IgD-negative memory B cell (primary cell): ENCODE results near the gene NME4. TPM values are rescaled to one million over a fixed set of nuclear protein-coding genes. Genes with fewer than 3 reads are reported as not detected.
"Not testable (repeated sequence)": the region's sequence is repeated elsewhere in the genome, so short reads cannot be mapped to it uniquely, and the experiment has no call there.

Experiments
- H3K27ac Mint-ChIP-seq, 3 donors: one replicate each; pipeline ENCODE4 v1.8.0; 2020 to 2022; ENCODE audit warnings: mild to moderate bottlenecking in 3 of 3, mixed read lengths in 3 of 3, moderate library complexity in 1 of 3
- H3K27me3 Mint-ChIP-seq: one replicate; pipeline ENCODE4 v1.8.0; 2021; ENCODE audit warnings: mixed read lengths
- H3K36me3 Mint-ChIP-seq: one replicate; pipeline ENCODE4 v1.8.0; 2020; ENCODE audit warnings: mild to moderate bottlenecking, mixed read lengths
- H3K4me1 Mint-ChIP-seq, 3 donors: one replicate each; pipeline ENCODE4 v1.8.0; 2020 to 2022; ENCODE audit warnings: mixed read lengths in 3 of 3, mild to moderate bottlenecking in 1 of 3
- H3K4me3 Mint-ChIP-seq, 4 donors: one replicate each; pipeline ENCODE4 v1.8.0; 2020 to 2022; ENCODE audit warnings: mild to moderate bottlenecking in 4 of 4, mixed read lengths in 4 of 4, moderate library complexity in 3 of 4
- H3K9me3 Mint-ChIP-seq, 3 donors: one replicate each; pipeline ENCODE4 v1.8.0; 2020 to 2021; ENCODE audit warnings: mixed read lengths in 3 of 3, mild to moderate bottlenecking in 1 of 3
- polyA plus RNA-seq: library from polyadenylated mRNA; unstranded; fragments of 300-500 nt; fragmentation: Illumina TruSeq; gene quantifications from one replicate; pipeline ENCODE4 v1.2.3, GENCODE V29; 2021

Gene NME4
- 106 TPM for polyA plus RNA-seq

- Mint-ChIP-seq H3K4me3 (peak within 1 kb of the TSS; percentile 83 to 97 (median 94)), H3K36me3 (peaks cover 2% of the 10 kb centered on the region), H3K27me3 (no peaks in the 10 kb centered on the region), H3K4me1 (peaks cover 12 to 21% (median 18%) of the 10 kb centered on the region in 3 donors), H3K27ac (peak within 1 kb of the TSS; percentile 88 to 99 (median 95)), H3K9me3 (no peaks in the 10 kb centered on the region)
Observed at GRCh38 chr16:397135-397661, at the start of gene NME4. NME4 (plus strand) TSS chr16:397199; CDS start chr16:397223, 24 bp downstream.

- peak overlapping the region in 1 of 4 donors; percentile 40 for H3K4me3 Mint-ChIP-seq
- peaks cover 7% of the 10 kb centered on the region for H3K36me3 Mint-ChIP-seq
- H3K9me3 Mint-ChIP-seq, result no peaks in the 10 kb centered on the region
- peak overlapping the region in 2 of 3 donors; percentile 3 to 40 for H3K27ac Mint-ChIP-seq
- peaks cover 27 to 38% (median 27%) of the 10 kb centered on the region in 3 donors for H3K4me1 Mint-ChIP-seq
- H3K27me3 Mint-ChIP-seq, result no peaks in the 10 kb centered on the region
Observed at GRCh38 chr16:347203-347602, 49.8 kb upstream of the NME4 start.

- H3K36me3 Mint-ChIP-seq, H3K9me3 Mint-ChIP-seq, H3K27me3 Mint-ChIP-seq, H3K27ac Mint-ChIP-seq, H3K4me3 Mint-ChIP-seq: not testable (repeated sequence)
- H3K4me1 Mint-ChIP-seq, result peaks cover 25 to 34% (median 27%) of the 10 kb centered on the region in 3 donors
Observed at GRCh38 chr16:348495-348894, 48.5 kb upstream of the NME4 start.

- Mint-ChIP-seq H3K27ac (no peak overlapping the region), H3K4me1 (peaks cover 27 to 34% (median 27%) of the 10 kb centered on the region in 3 donors), H3K9me3 (no peaks in the 10 kb centered on the region), H3K36me3 (peaks cover 4% of the 10 kb centered on the region), H3K4me3 (peak overlapping the region in 2 of 4 donors; percentile 43 to 96), H3K27me3 (no peaks in the 10 kb centered on the region)
Observed at GRCh38 chr16:349211-349610, 47.8 kb upstream of the NME4 start.

GRCh38 chr16:350203-350602 lies 46.8 kb upstream of the NME4 start:
- H3K27ac Mint-ChIP-seq, result peak overlapping the region in 1 of 3 donors; percentile 52
- peaks cover 22 to 33% (median 23%) of the 10 kb centered on the region in 3 donors for H3K4me1 Mint-ChIP-seq
- peak overlapping the region in 3 of 4 donors; percentile 6 to 96 (median 18) for H3K4me3 Mint-ChIP-seq
- peaks cover 2% of the 10 kb centered on the region for H3K36me3 Mint-ChIP-seq
- no peaks in the 10 kb centered on the region for H3K27me3 Mint-ChIP-seq
- H3K9me3 Mint-ChIP-seq, result no peaks in the 10 kb centered on the region

- Mint-ChIP-seq H3K4me1 (peaks cover 18 to 29% (median 23%) of the 10 kb centered on the region in 3 donors), H3K27ac (peak overlapping the region; percentile 50 to 90 (median 59)), H3K36me3 (peaks cover 1% of the 10 kb centered on the region), H3K27me3 (peaks cover 2% of the 10 kb centered on the region), H3K9me3 (no peaks in the 10 kb centered on the region), H3K4me3 (peak overlapping the region; percentile 83 to 96 (median 93))
Observed at GRCh38 chr16:351804-352520, 45.0 kb upstream of the NME4 start.

- H3K9me3 Mint-ChIP-seq, result no peaks in the 10 kb centered on the region
- peaks cover 14 to 21% (median 17%) of the 10 kb centered on the region in 3 donors for H3K4me1 Mint-ChIP-seq
- H3K27ac Mint-ChIP-seq, result peak within 1 kb of the TSS; percentile 73 to 90 (median 83)
- peaks cover 2% of the 10 kb centered on the region for H3K27me3 Mint-ChIP-seq
- peak within 1 kb of the TSS; percentile 83 to 96 (median 93) for H3K4me3 Mint-ChIP-seq
- H3K36me3 Mint-ChIP-seq, result no peaks in the 10 kb centered on the region
Observed at GRCh38 chr16:352547-353403, 44.2 kb upstream of the NME4 start, which contains the start of gene AXIN1. AXIN1 (minus strand) TSS chr16:352723; CDS start chr16:347025, 5,698 bp downstream.

- Mint-ChIP-seq H3K9me3 (no peaks in the 10 kb centered on the region), H3K27ac (peak overlapping the region in 2 of 3 donors; percentile 62 to 70), H3K4me3 (peak overlapping the region in 2 of 4 donors; percentile 49 to 81), H3K36me3 (no peaks in the 10 kb centered on the region), H3K4me1 (peaks cover 13 to 15% (median 14%) of the 10 kb centered on the region in 3 donors), H3K27me3 (peaks cover 2% of the 10 kb centered on the region)
Observed at GRCh38 chr16:353404-354290, 43.4 kb upstream of the NME4 start.

GRCh38 chr16:354291-354881 lies 42.6 kb upstream of the NME4 start:
- Mint-ChIP-seq H3K4me1 (peaks cover 9 to 14% (median 10%) of the 10 kb centered on the region in 3 donors), H3K36me3 (no peaks in the 10 kb centered on the region), H3K27me3 (peaks cover 2% of the 10 kb centered on the region), H3K9me3 (no peaks in the 10 kb centered on the region), H3K27ac (peak overlapping the region; percentile 62 to 84 (median 66)), H3K4me3 (peak overlapping the region in 2 of 4 donors; percentile 49 to 73)

- Mint-ChIP-seq H3K27ac (peak overlapping the region in 1 of 3 donors; percentile 41), H3K36me3 (no peaks in the 10 kb centered on the region), H3K4me1 (peaks cover 6 to 12% (median 7%) of the 10 kb centered on the region in 3 donors), H3K9me3 (no peaks in the 10 kb centered on the region), H3K4me3 (peak overlapping the region in 2 of 4 donors; percentile 36 to 52), H3K27me3 (peaks cover 2% of the 10 kb centered on the region)
Observed at GRCh38 chr16:354971-355461, 42.0 kb upstream of the NME4 start.

GRCh38 chr16:356741-357140 lies 40.3 kb upstream of the NME4 start:
- H3K27me3 Mint-ChIP-seq, result peaks cover 2% of the 10 kb centered on the region
- H3K36me3 Mint-ChIP-seq, result no peaks in the 10 kb centered on the region
- no peaks in the 10 kb centered on the region for H3K9me3 Mint-ChIP-seq
- H3K4me3 Mint-ChIP-seq, result peak overlapping the region in 1 of 4 donors; percentile 32
- no peak overlapping the region for H3K27ac Mint-ChIP-seq
- peaks cover 0 to 4% (median 1%) of the 10 kb centered on the region in 3 donors for H3K4me1 Mint-ChIP-seq

GRCh38 chr16:359067-359763 lies 37.8 kb upstream of the NME4 start:
- Mint-ChIP-seq H3K27ac (no peak overlapping the region), H3K4me3 (no peak overlapping the region), H3K27me3 (peaks cover 6% of the 10 kb centered on the region), H3K36me3 (no peaks in the 10 kb centered on the region), H3K9me3 (no peaks in the 10 kb centered on the region), H3K4me1 (peaks cover 3 to 5% (median 4%) of the 10 kb centered on the region in 3 donors)
